Measurements from ENCODE around the gene C9orf57. TPM values are rescaled to one million over a fixed set of nuclear protein-coding genes. Genes with fewer than 3 reads are reported as not detected.
"Not testable (repeated sequence)": the region's sequence is repeated elsewhere in the genome, so short reads cannot be mapped to it uniquely, and the experiment has no call there.

The C9orf57 gene
- total RNA-seq, 4 donors from 2014 or later: not detected

GRCh38 chr9:72013292-72013760 is 47.1 kb downstream of the C9orf57 start:
- TF ChIP-seq CTCF (IDR thresholded peaks at IDR 0.05): no peak
- no peak for TF ChIP-seq POLR2A (IDR thresholded peaks at IDR 0.05)
- 0 to 5% methylated on average over 1 of the region's 1 CpG for WGBS, 2 donors
- DNase-seq: no peak
- intact Hi-C loops (cut with DNase I): no loop called here
- Histone ChIP-seq H3K4me3 (replicated peaks in 1 of 3) (no peak overlapping the region), H3K27me3 (no peaks in the 10 kb centered on the region), H3K9me3 (no peaks in the 10 kb centered on the region), H3K36me3 (no peaks in the 10 kb centered on the region), H3K27ac (no peak overlapping the region), H3K4me1 (no peaks in the 10 kb centered on the region)

- Histone ChIP-seq H3K27me3 (no peaks in the 10 kb centered on the region), H3K9me3 (no peaks in the 10 kb centered on the region), H3K27ac (no peak overlapping the region), H3K36me3 (no peaks in the 10 kb centered on the region), H3K4me1 (no peaks in the 10 kb centered on the region), H3K4me3 (replicated peaks in 1 of 3) (no peak overlapping the region)
- DNase-seq: no peak
- 81 to 83% methylated on average over 4 of the region's 4 CpGs for WGBS, 2 donors
- no peak for TF ChIP-seq CTCF (IDR thresholded peaks at IDR 0.05)
- TF ChIP-seq POLR2A (IDR thresholded peaks at IDR 0.05): no peak
- intact Hi-C loops (cut with DNase I): no loop called here
Observed at GRCh38 chr9:72012646-72013045, 47.8 kb downstream of the C9orf57 start.

GRCh38 chr9:72007726-72008125 is 52.7 kb downstream of the C9orf57 start:
- WGBS, 2 donors: 88 to 90% methylated on average over 20 of the region's 20 CpGs
- H3K27ac ChIP-seq; intact Hi-C loops (cut with DNase I); H3K9me3 ChIP-seq; H3K4me1 ChIP-seq; H3K27me3 ChIP-seq; H3K4me3 ChIP-seq (replicated peaks in 1 of 3); DNase-seq; H3K36me3 ChIP-seq: not testable (repeated sequence)

GRCh38 chr9:72006501-72006900 is 53.9 kb downstream of the C9orf57 start:
- Histone ChIP-seq H3K27me3 (no peaks in the 10 kb centered on the region), H3K27ac (no peak overlapping the region), H3K4me1 (peaks cover 0 to 7% of the 10 kb centered on the region in 2 donors), H3K4me3 (replicated peaks in 1 of 3) (no peak overlapping the region), H3K9me3 (no peaks in the 10 kb centered on the region), H3K36me3 (no peaks in the 10 kb centered on the region)
- WGBS, 2 donors: 45 to 48% methylated on average over 5 of the region's 5 CpGs
- intact Hi-C loops (cut with DNase I): no loop called here
- DNase-seq: peak; percentile 29 to 53
- no peak for TF ChIP-seq CTCF (IDR thresholded peaks at IDR 0.05)

- TF ChIP-seq CTCF (IDR thresholded peaks at IDR 0.05): no peak
- TF ChIP-seq POLR2A (IDR thresholded peaks at IDR 0.05): no peak
Observed at GRCh38 chr9:72005451-72005850, 55.0 kb downstream of the C9orf57 start.

More at GRCh38 chr9:72005451-72005850, 55.0 kb downstream of the C9orf57 start:
- intact Hi-C loops (cut with DNase I): no loop called here
- Histone ChIP-seq H3K4me3 (replicated peaks in 1 of 3) (no peak overlapping the region), H3K36me3 (no peaks in the 10 kb centered on the region), H3K27ac (no peak overlapping the region), H3K9me3 (no peaks in the 10 kb centered on the region), H3K4me1 (peaks cover 0 to 7% of the 10 kb centered on the region in 2 donors), H3K27me3 (no peaks in the 10 kb centered on the region)
- no peak for DNase-seq

Small RNAs within 50 kb of the gene (small RNA-seq; reads per million reads assigned to genes)
- not detected for gene HSPB1P1

Other genes with a start within 250 kb of the C9orf57 start
- gene ABHD17B, start 149.4 kb downstream of the C9orf57 start, total RNA-seq: 10 to 100 TPM; 30.0 to 46.2 (median 34.0) TPM
- 10 to 100 TPM in 3 of 4 donors, 1 to 10 TPM in 1; 8.9 to 21.7 (median 13.0) TPM for gene C9orf85, start 149.0 kb downstream of the C9orf57 start, total RNA-seq
- gene GDA, start 88.8 kb upstream of the C9orf57 start, total RNA-seq: under 1 TPM in 1 of 4 donors, not detected in 3; 0.78 TPM

Measured in thyroid gland (tissue), 4 donors.